GM19193 (cell line): ENCODE results near the gene UTRN.

Experiments
- POLR2A ChIP-seq: IDR thresholded peaks from 4 replicates; pipeline ENCODE4 v1.6.1; 2011; ENCODE audit not compliant: insufficient read depth, insufficient read length; ENCODE audit errors: extremely low read depth

Gene UTRN

DNA sequence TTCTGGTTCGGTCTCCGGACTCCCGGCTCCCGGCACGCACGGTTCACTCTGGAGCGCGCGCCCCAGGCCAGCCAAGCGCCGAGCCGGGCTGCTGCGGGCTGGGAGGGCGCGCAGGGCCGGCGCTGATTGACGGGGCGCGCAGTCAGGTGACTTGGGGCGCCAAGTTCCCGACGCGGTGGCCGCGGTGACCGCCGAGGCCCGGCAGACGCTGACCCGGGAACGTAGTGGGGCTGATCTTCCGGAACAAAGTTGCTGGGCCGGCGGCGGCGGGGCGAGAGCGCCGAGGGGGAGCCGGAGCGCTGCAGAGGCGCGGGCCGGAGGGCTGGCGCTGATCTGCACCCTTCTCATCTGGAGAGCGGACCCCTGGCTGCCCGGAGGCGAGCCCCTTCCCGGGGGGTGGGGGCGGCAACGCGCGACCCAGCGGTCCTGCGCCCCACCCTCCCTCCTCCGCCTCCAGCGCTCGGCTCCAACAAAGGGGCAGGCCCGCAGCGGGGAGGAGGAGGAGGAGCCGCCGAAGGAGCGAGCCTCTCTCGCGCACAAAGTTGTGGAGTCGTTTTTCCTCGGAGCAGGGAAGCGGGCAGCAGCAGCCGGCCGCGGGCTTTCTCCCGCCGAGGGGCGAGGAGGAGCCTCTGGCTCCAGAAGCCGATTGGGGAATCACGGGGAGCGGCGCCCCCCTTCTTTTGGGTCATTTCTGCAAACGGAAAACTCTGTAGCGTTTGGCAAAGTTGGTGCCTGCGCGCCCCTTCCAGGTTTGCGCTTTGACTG, at the start of gene UTRN:
TSS of gene UTRN (plus strand) at position 553 of the 765 bp plus-strand sequence. CDS start 6,494 bp downstream, outside the sequence.
- no peak for TF ChIP-seq POLR2A

DNA sequence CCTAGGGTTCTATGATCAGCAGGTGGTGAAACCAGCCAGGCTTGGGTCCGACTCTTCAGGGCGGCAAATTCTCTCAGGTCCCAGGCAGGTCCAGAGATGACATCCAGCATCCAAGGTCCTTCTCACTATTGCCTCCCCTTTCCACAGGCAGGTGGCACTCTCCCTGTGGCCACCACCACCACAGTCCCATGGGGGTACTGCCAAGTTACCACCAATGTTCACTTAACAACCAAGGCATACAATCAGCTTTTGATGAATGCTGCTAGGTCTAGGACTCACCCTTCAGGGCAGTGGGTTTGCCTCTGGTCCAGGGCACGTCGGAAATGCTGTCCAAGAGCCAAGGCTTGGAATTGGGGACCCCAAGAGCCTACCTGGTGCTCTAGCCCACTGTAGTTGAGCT, 40.4 kb upstream of the UTRN start:
- no peak for TF ChIP-seq POLR2A

DNA sequence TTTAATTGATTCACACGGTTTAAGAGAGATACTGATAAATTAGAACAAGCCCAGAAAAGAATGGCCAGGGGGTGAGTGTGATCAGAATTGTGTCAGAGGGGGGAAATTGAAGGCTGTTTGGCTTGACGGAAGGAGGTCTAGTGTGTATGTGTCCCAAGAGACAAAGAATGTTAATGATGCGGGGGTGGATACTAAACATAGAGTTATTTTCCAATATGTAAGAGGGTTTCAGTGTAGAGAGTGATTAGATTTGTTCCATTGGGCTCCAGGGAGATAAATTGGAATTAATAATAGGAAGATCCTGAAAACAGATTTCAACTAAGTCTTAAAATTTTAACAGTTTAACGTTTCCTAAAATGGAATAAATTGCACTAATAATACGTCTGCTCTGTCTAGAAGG, 38.1 kb upstream of the UTRN start:
- TF ChIP-seq POLR2A, result no peak

DNA sequence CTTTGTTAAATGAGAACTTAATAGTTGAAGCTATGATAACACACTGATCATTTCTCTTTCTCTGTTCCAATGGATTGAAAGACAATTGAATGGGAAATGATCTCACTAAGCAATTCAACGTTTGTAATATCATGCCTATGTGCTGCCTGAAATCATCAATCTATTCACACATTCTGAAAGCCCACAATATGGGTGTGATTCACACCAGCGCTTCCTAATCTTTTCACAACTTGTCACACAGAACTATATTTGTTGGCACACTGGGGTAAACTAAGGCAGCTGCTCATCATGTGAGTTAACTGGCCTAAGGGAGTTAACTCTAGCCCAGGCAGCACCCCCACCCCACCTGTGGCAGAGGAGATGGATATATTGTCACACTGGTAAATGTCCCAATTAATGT, 37.1 kb upstream of the UTRN start:
- TF ChIP-seq POLR2A, result no peak

DNA sequence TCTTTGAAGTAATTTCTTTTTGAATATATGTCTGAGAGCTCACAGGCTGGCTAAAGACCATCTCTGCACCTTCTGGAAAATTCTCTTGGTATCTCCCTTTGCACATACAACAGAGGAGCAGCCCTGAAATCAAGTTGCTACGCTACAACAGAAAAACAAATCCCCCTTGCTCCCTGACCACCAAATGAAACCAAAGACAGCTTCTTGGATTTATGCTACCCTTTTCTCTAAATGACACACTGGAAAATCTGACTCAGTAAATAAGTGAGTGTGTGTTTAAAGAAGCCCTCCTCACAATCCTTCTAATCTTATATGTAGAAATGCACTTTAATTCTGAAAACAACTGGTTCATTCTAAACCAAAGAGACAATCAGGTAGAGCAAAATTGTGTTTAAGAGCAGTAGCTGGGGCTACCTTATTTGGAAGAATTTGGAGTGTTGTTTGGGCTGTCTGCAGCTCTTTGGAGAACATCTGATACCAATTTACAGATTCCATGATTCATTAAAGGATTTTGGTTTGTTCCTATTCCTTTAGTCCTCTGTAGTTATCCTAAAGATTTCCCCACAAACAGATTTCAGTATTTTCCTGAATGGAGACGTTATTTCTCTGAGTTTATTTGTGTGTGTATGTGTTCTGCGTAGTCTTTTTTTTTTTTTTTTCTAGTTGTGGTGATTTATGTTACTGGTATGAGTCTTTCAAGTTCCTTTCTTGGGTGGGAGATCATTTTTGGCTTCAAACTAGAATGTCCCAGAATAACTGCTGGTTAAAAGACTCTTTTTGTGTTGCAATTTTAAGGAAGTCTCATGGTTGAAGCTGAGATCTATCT, 36.4 kb upstream of the UTRN start:
- TF ChIP-seq POLR2A, result no peak

DNA sequence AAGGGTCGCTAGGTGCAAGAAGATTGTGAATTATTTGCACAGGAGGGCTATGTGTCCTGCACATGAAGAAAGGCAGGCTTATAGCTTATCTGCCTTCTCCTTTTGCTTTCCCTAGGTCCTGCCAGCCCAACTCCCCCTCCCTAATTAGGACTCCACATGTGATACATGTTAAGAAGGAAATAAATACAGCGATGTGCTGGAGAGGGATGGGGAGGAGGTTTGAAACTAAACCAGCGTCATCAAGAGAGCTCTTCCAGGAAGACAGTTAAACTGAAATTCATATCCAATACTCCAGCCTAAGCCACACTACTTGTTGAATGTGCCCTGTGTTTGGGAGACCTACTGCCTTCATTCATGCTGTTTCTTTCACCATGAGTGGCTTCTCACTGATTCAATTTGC, 34.9 kb upstream of the UTRN start:
- no peak for TF ChIP-seq POLR2A

DNA sequence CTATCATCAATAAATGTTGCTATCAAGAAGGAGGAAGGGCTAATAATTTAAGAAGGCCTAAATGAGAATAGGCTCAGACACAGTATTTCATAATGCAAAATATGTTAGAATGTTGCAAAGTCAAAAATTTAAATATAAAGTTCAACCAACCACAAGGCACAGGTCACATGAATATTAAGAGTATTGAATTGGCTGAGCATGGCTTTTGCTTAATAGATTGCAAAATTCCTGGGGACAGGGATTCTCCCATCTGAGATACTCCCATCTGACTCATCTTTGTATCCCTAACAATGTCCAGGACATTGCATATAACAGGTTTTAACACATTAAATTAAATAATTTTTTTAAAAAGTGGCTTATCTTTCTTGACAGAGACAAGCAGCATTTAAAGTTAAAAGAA, 32.9 kb upstream of the UTRN start:
- no peak for TF ChIP-seq POLR2A

DNA sequence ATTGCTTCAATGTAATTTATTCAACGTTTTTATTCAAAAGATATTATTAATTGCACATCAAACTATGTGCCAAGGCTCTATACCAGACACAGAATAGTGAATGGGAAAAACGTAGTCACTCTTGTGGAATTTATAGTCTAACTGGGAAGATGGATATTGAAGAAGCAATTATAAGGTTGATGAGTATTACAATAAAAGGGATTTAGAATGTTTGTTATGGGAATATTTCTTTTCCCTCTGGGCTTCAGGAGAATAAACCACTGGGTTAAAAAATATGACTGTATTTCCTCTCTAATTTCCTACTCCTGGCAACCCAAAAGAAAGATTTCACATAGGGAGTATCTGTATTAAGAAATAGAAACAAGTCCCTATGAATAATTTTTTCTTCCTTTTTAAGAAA, 25.1 kb upstream of the UTRN start:
- no peak for TF ChIP-seq POLR2A

DNA sequence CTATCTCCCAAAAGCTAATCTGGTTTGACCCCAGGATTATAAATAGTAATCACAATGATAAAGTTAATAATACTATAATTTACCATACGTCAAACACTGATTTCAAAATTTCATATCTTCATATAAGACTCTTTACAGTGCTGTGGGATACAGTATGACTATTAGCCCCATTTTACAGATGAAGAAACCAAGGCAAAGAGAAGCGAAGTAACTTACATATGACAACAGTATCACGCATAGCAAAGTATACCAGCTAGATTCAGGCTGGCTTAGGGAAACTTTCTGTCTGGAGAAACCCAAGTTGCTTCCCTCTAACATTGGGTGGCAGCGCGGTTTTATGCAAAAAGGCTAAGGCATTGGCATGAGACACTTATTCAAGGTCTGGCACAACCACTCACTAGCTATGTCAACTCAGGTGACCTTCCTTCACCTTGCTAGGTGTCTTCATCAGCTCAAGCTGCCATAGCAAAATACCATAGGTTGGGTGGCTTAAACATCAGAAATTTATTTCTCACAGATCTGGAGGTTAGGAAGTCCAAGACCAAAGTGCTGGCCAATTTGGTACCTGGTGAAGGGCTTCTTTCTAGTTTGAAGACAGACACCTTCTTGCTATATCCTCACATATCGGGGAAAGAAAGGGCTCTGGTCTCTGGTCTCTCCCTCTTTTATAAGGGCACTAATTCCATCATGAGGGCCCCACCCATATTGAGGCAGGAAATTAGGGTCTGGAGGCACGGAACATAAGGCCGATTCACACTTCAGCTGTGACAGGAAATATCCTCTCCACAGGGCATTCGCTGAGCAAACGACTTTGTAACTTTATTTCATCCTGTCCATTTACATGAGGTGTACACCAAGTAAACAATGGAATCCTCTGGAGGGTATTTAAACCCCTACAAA, 22.4 kb upstream of the UTRN start:
- TF ChIP-seq POLR2A, result no peak

- no peak for TF ChIP-seq POLR2A
Measured at GRCh38 chr6:144263786-144264185, 21.3 kb upstream of the UTRN start.

- TF ChIP-seq POLR2A, result no peak
Measured at GRCh38 chr6:144264270-144265060, 20.7 kb upstream of the UTRN start.

GRCh38 chr6:144265061-144265357, 20.1 kb upstream of the UTRN start:
- no peak for TF ChIP-seq POLR2A

- no peak for TF ChIP-seq POLR2A
Measured at GRCh38 chr6:144265390-144265789, 19.7 kb upstream of the UTRN start.

GRCh38 chr6:144266091-144266649, 19.0 kb upstream of the UTRN start:
- no peak for TF ChIP-seq POLR2A
